K562 (cell line): Measurements from ENCODE around the gene CD44.

Experiments used
- CREB1 ChIP-seq, 2 experiments: sonication (generic) in 1 of 2; formaldehyde crosslinking in 1 of 2; IDR thresholded peaks; 2 replicates each; pipeline versions ENCODE4 v1.6.1 to v1.8.0; 2012 to 2022; ENCODE audit warnings: inconsistent platforms in 1 of 2, mild to moderate bottlenecking in 1 of 2, missing genetic modification reagents in 1 of 2, moderate library complexity in 1 of 2
- EHMT2 ChIP-seq: fragments of 450-650 bp; IDR thresholded peaks from 2 replicates; pipeline ENCODE4 v1.6.1; 2018; ENCODE audit warnings: antibody characterized with exemption
- ESRRA ChIP-seq: fragments of 450-650 bp; IDR thresholded peaks from 2 replicates; pipeline ENCODE4 v1.6.1; 2014; ENCODE audit warnings: low read depth, mild to moderate bottlenecking, moderate library complexity, borderline replicate concordance
- MAFK ChIP-seq: IDR thresholded peaks from 2 replicates; pipeline ENCODE4 v1.6.1; 2011; ENCODE audit warnings: low read length, improper control_type of control experiment
- MEF2A ChIP-seq: IDR thresholded peaks from 2 replicates; pipeline ENCODE4 v1.6.1; 2011; ENCODE audit warnings: low read depth, mild to moderate bottlenecking, low read length, moderate library complexity; ENCODE audit not compliant: control insufficient read depth
- POLR2A ChIP-seq: fragments of 450-650 bp; conservative IDR thresholded peaks from 2 replicates; pipeline ENCODE4 v1.6.1; 2016
- SMARCA5 ChIP-seq: fragments of 450-650 bp; IDR thresholded peaks from 2 replicates; pipeline ENCODE4 v1.6.1; 2016
- ZNF589 ChIP-seq: fragments of 200-800 bp; sonication (Bioruptor generic); IDR thresholded peaks from 2 replicates; pipeline ENCODE4 v1.6.1; 2016; ENCODE audit warnings: low read depth, missing genetic modification characterization, missing compliant biosample characterization
- ZZZ3 ChIP-seq: fragments of 450-650 bp; IDR thresholded peaks from 2 replicates; pipeline ENCODE4 v1.6.1; 2016; ENCODE audit warnings: antibody characterized with exemption, mild to moderate bottlenecking, moderate library complexity
- TF ChIP-seq, protein P1 (sequence below): fragments of 250-450 bp; sonication (Bioruptor Pico); IDR thresholded peaks from 2 replicates; pipeline ENCODE4 v1.8.0; 2022; ENCODE audit warnings: moderate library complexity, mild to moderate bottlenecking, inconsistent platforms
- TF ChIP-seq, protein P2 (sequence below), 3 experiments: IDR thresholded peaks in 2 of 3; conservative IDR thresholded peaks in 1 of 3; 2 replicates each; pipeline ENCODE4 v1.5.1; 2011 to 2012; ENCODE audit warnings: low read length in 3 of 3, mild to moderate bottlenecking in 3 of 3, control low read depth in 2 of 3, improper control_type of control experiment in 1 of 3, inconsistent platforms in 1 of 3, low read depth in 1 of 3, mixed read lengths in 1 of 3, moderate library complexity in 1 of 3; ENCODE audit not compliant: insufficient read depth in 2 of 3

DNA sequence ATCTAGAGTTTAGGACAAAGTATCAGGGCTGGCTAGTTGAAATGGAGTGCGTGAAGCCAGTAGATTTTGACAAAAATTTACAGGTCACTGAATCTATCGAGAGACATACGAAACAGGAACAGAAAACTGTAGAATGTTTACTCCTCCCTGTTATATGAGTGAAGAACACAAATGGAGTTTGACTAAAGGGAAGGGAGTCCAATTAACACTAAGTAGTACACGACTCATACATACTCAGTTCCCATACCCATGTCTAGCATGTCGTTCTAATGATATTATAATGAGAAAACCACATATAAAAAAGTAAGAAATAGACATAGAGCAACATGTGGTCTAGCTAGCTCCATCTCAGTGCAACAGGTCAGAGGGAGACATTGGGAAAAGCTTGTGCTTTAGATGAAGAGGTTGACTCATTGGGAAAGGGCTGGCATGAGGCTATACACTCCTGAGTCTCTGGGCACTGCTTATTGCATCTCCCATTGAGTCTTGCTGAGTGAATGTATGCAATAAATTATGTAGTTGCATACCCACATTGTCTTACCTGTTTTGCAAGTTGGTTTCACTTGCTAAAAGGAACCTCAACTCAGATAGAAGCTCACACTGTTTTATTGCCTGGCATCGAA, 43.5 kb downstream of the CD44 start:
- no peak for TF ChIP-seq SMARCA5
- TF ChIP-seq, protein P1, sequence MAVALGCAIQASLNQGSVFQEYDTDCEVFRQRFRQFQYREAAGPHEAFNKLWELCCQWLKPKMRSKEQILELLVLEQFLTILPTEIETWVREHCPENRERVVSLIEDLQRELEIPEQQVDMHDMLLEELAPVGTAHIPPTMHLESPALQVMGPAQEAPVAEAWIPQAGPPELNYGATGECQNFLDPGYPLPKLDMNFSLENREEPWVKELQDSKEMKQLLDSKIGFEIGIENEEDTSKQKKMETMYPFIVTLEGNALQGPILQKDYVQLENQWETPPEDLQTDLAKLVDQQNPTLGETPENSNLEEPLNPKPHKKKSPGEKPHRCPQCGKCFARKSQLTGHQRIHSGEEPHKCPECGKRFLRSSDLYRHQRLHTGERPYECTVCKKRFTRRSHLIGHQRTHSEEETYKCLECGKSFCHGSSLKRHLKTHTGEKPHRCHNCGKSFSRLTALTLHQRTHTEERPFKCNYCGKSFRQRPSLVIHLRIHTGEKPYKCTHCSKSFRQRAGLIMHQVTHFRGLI (CRISPR knock-in tag): no peak
- no peak for TF ChIP-seq ZNF589
- TF ChIP-seq, protein P2, sequence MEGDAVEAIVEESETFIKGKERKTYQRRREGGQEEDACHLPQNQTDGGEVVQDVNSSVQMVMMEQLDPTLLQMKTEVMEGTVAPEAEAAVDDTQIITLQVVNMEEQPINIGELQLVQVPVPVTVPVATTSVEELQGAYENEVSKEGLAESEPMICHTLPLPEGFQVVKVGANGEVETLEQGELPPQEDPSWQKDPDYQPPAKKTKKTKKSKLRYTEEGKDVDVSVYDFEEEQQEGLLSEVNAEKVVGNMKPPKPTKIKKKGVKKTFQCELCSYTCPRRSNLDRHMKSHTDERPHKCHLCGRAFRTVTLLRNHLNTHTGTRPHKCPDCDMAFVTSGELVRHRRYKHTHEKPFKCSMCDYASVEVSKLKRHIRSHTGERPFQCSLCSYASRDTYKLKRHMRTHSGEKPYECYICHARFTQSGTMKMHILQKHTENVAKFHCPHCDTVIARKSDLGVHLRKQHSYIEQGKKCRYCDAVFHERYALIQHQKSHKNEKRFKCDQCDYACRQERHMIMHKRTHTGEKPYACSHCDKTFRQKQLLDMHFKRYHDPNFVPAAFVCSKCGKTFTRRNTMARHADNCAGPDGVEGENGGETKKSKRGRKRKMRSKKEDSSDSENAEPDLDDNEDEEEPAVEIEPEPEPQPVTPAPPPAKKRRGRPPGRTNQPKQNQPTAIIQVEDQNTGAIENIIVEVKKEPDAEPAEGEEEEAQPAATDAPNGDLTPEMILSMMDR (IDR thresholded peaks at IDR 0.05 in 2 of 3, conservative IDR thresholded peaks at IDR 0.05 in 1 of 3; ENCODE audit: insufficient read depth in 2 of 3, low read depth in 1 of 3, low read length in 3 of 3): no peak
- no peak for TF ChIP-seq MEF2A
- no peak for TF ChIP-seq CREB1 (IDR thresholded peaks at IDR 0.05)
- TF ChIP-seq CREB1 (CRISPR knock-in tag; IDR thresholded peaks at IDR 0.05): no peak
- no peak for TF ChIP-seq POLR2A
- TF ChIP-seq ESRRA: no peak
- TF ChIP-seq ZZZ3: no peak
- no peak for TF ChIP-seq EHMT2
- no peak for TF ChIP-seq MAFK
